ENCODE results near the gene DNAI7. TPM values are rescaled to one million over a fixed set of nuclear protein-coding genes. Genes with fewer than 3 reads are reported as not detected.

Gene DNAI7
- polyA plus RNA-seq, 1 donor from 2014 or later = 1.3 TPM

DNA sequence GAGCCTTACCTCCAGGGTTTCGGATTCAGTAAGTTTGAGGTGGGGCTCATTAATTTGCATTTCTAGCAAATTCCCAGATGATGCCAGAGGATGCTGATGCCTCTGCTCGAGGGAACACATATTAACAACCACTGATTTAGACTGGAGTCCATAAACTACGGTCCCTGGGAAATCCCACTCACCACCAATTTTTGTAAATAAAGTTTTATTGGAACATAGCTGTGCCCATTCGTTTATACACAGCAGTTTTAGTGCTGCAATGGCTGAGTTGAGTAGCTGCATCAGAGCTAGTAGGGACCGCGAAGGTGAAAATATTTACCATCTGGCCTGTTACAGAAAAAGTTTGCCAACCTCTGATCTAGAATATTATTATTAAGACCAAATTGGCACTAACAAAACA, 73.8 kb downstream of the DNAI7 start:
- H3K36me3 ChIP-seq (ENCODE audit: insufficient read depth, low read length) = no peaks in the 10 kb centered on the region
- H3K27me3 ChIP-seq (ENCODE audit: insufficient read depth, low read depth, low read length) = no peaks in the 10 kb centered on the region
- H3K4me2 ChIP-seq (ENCODE audit: low read length) = no peak overlapping the region
- H3K79me2 ChIP-seq (replicated peaks; ENCODE audit: insufficient read depth, low read length) = no peaks in the 10 kb centered on the region
- H3K4me3 ChIP-seq (ENCODE audit: low read length) = no peak overlapping the region
- H3K9me3 ChIP-seq (ENCODE audit: low read length) = no peaks in the 10 kb centered on the region
- H4K20me1 ChIP-seq (ENCODE audit: insufficient read depth) = no peaks in the 10 kb centered on the region
- H2AFZ ChIP-seq (ENCODE audit: low read depth, low read length) = no peak overlapping the region
- no peak overlapping the region for H3K27ac ChIP-seq (ENCODE audit: low read length)
- H3K9ac ChIP-seq (ENCODE audit: low read length) = no peak overlapping the region
- TF ChIP-seq MXI1 (conservative IDR thresholded peaks at IDR 0.05; ENCODE audit: poor library complexity, severe bottlenecking) (no peak), RAD21 (conservative IDR thresholded peaks at IDR 0.05) (no peak), POLR2AphosphoS5 (IDR thresholded peaks at IDR 0.05) (no peak), TAF1 (IDR thresholded peaks at IDR 0.05; ENCODE audit: low read depth) (no peak), EP300 (conservative IDR thresholded peaks at IDR 0.05; ENCODE audit: poor library complexity, severe bottlenecking) (no peak), SMC3 (conservative IDR thresholded peaks at IDR 0.05; ENCODE audit: poor library complexity) (no peak), EZH2 (IDR thresholded peaks at IDR 0.05; ENCODE audit: borderline replicate concordance, insufficient read depth, low read length, poor library complexity, severe bottlenecking) (no peak), REST (IDR thresholded peaks at IDR 0.05; ENCODE audit: borderline replicate concordance) (no peak)
- TF ChIP-seq, protein P1, sequence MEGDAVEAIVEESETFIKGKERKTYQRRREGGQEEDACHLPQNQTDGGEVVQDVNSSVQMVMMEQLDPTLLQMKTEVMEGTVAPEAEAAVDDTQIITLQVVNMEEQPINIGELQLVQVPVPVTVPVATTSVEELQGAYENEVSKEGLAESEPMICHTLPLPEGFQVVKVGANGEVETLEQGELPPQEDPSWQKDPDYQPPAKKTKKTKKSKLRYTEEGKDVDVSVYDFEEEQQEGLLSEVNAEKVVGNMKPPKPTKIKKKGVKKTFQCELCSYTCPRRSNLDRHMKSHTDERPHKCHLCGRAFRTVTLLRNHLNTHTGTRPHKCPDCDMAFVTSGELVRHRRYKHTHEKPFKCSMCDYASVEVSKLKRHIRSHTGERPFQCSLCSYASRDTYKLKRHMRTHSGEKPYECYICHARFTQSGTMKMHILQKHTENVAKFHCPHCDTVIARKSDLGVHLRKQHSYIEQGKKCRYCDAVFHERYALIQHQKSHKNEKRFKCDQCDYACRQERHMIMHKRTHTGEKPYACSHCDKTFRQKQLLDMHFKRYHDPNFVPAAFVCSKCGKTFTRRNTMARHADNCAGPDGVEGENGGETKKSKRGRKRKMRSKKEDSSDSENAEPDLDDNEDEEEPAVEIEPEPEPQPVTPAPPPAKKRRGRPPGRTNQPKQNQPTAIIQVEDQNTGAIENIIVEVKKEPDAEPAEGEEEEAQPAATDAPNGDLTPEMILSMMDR (IDR thresholded peaks at IDR 0.05; ENCODE audit: poor library complexity, severe bottlenecking) = no peak
- H3F3A ChIP-seq (ENCODE audit: insufficient read depth, low read length, poor library complexity, severe bottlenecking) = no peaks in the 10 kb centered on the region
- no peaks in the 10 kb centered on the region for H3K9me2 ChIP-seq (ENCODE audit: insufficient read depth, low read length)

DNA sequence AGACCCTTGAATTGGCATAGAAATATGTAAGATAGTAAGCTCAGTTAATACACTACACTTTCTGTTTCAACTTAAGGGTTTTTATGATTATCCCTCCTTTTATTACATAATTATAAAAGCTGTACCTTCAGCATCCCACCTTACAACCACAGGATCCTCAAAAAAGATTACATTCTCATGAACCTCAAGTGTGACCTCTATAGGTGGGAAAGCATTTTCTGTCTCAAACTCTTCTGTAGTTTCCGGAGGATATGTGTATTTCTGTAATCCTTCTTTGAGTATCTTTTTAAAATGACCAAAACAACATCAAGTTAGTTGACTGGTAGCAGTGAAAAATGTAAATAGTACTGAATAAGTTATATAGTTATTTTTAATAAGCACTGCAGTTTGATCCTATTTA, 75.9 kb downstream of the DNAI7 start:
- TF ChIP-seq SMC3 (conservative IDR thresholded peaks at IDR 0.05; ENCODE audit: poor library complexity) (no peak), POLR2AphosphoS5 (IDR thresholded peaks at IDR 0.05) (no peak), TAF1 (IDR thresholded peaks at IDR 0.05; ENCODE audit: low read depth) (no peak), EZH2 (IDR thresholded peaks at IDR 0.05; ENCODE audit: borderline replicate concordance, insufficient read depth, low read length, poor library complexity, severe bottlenecking) (no peak), EP300 (conservative IDR thresholded peaks at IDR 0.05; ENCODE audit: poor library complexity, severe bottlenecking) (no peak), MXI1 (conservative IDR thresholded peaks at IDR 0.05; ENCODE audit: poor library complexity, severe bottlenecking) (no peak), RAD21 (conservative IDR thresholded peaks at IDR 0.05) (no peak), REST (IDR thresholded peaks at IDR 0.05; ENCODE audit: borderline replicate concordance) (no peak)
- TF ChIP-seq, protein P1 (IDR thresholded peaks at IDR 0.05; ENCODE audit: poor library complexity, severe bottlenecking) = no peak
- Histone ChIP-seq H3K9me2 (ENCODE audit: insufficient read depth, low read length) (no peaks in the 10 kb centered on the region), H3F3A (ENCODE audit: insufficient read depth, low read length, poor library complexity, severe bottlenecking) (no peaks in the 10 kb centered on the region)

More for the DNA sequence above, 75.9 kb downstream of the DNAI7 start:
- no peaks in the 10 kb centered on the region for H3K36me3 ChIP-seq (ENCODE audit: insufficient read depth, low read length)
- H3K4me2 ChIP-seq (ENCODE audit: low read length) = no peak overlapping the region
- no peaks in the 10 kb centered on the region for H3K79me2 ChIP-seq (replicated peaks; ENCODE audit: insufficient read depth, low read length)
- H4K20me1 ChIP-seq (ENCODE audit: insufficient read depth) = no peaks in the 10 kb centered on the region
- H3K27me3 ChIP-seq (ENCODE audit: insufficient read depth, low read depth, low read length) = no peaks in the 10 kb centered on the region
- H3K4me3 ChIP-seq (ENCODE audit: low read length) = no peak overlapping the region
- no peak overlapping the region for H2AFZ ChIP-seq (ENCODE audit: low read depth, low read length)
- no peaks in the 10 kb centered on the region for H3K9me3 ChIP-seq (ENCODE audit: low read length)
- H3K27ac ChIP-seq (ENCODE audit: low read length) = no peak overlapping the region
- no peak overlapping the region for H3K9ac ChIP-seq (ENCODE audit: low read length)

All from neural cell (in vitro differentiated cells).